ENCODE results near the gene NEDD9. TPM values are rescaled to one million over a fixed set of nuclear protein-coding genes. Genes with fewer than 3 reads are reported as not detected.

NEDD9 gene
- total RNA-seq, 4 donors from 2014 or later: 19.8 to 49.4 (median 35.6) TPM

DNA sequence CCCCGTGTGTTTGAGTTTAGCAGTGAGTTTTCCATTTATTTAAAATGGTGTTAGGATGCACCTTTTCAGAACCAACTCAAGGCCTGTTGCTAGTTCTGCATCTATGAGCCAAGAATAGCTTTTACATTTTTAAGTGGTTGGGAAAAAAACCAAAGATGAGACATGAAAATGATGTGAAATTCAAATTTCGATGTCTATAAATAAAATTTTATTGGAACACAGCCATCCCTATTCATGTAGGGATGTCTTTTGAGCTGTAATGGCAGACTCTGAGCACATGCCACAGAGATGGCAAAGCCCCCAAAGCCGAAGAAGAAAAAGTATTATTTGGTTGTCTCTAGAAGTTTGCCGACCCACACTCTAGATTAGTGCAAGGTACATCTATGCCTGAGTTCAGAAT, 5.0 kb upstream of the NEDD9 start:
- intact Hi-C loops (cut with DNase I; ENCODE audit: low total_unique reads) (loop anchor here (10.0 kb wide), 1 partner anchor 337 kb away; no protein-coding TSS in a partner anchor), in situ Hi-C loops (cut with MboI; ENCODE audit: low sequenced_read_pairs in 4 of 4) (no loop called here)
- Histone ChIP-seq H3K27ac (no peak overlapping the region), H3K4me3 (no peak overlapping the region), H3K36me3 (no peaks in the 10 kb centered on the region), H3K4me1 (peaks cover 0 to 6% of the 10 kb centered on the region in 2 donors), H3K9me3 (no peaks in the 10 kb centered on the region), H3K27me3 (no peaks in the 10 kb centered on the region)
- DNase-seq (no peak), ATAC-seq (no peak)
- no peak for TF ChIP-seq POLR2A (IDR thresholded peaks at IDR 0.05)
- TF ChIP-seq, protein P1, sequence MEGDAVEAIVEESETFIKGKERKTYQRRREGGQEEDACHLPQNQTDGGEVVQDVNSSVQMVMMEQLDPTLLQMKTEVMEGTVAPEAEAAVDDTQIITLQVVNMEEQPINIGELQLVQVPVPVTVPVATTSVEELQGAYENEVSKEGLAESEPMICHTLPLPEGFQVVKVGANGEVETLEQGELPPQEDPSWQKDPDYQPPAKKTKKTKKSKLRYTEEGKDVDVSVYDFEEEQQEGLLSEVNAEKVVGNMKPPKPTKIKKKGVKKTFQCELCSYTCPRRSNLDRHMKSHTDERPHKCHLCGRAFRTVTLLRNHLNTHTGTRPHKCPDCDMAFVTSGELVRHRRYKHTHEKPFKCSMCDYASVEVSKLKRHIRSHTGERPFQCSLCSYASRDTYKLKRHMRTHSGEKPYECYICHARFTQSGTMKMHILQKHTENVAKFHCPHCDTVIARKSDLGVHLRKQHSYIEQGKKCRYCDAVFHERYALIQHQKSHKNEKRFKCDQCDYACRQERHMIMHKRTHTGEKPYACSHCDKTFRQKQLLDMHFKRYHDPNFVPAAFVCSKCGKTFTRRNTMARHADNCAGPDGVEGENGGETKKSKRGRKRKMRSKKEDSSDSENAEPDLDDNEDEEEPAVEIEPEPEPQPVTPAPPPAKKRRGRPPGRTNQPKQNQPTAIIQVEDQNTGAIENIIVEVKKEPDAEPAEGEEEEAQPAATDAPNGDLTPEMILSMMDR (IDR thresholded peaks at IDR 0.05 in 4 of 5, conservative IDR thresholded peaks at IDR 0.05 in 1 of 5): no peak

DNA sequence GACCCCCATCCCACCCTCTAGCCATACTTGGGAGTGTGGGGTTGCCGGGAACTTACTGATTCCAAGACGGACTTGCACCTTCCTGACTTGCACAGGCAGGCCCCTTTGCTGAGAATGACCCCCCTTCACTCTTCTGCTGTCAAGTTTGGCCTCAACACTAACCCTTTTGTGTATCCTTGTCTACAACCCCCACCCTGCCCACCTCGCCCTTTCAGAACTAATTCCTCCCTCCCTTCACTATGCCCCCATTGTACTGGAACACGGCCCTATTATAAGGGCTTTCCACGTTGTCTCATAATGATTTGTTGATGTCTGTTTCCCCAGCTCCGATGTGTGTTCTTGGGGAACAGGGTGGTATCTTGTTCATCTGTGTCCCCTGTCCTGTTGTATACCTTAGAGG, 4.4 kb upstream of the NEDD9 start:
- TF ChIP-seq, protein P1 (IDR thresholded peaks at IDR 0.05 in 4 of 5, conservative IDR thresholded peaks at IDR 0.05 in 1 of 5): no peak
- no peak for TF ChIP-seq POLR2A (IDR thresholded peaks at IDR 0.05)
- Histone ChIP-seq H3K4me1 (peaks cover 3 to 6% of the 10 kb centered on the region in 2 donors), H3K27ac (no peak overlapping the region), H3K4me3 (no peak overlapping the region), H3K27me3 (no peaks in the 10 kb centered on the region), H3K9me3 (no peaks in the 10 kb centered on the region), H3K36me3 (no peaks in the 10 kb centered on the region)
- intact Hi-C loops (cut with DNase I; ENCODE audit: low total_unique reads): loop anchor here (10.0 kb wide), 1 partner anchor 338 kb away; no protein-coding TSS in a partner anchor
- DNase-seq: no peak
- no peak for ATAC-seq
- in situ Hi-C loops (cut with MboI; ENCODE audit: low sequenced_read_pairs in 4 of 4): no loop called here

DNA sequence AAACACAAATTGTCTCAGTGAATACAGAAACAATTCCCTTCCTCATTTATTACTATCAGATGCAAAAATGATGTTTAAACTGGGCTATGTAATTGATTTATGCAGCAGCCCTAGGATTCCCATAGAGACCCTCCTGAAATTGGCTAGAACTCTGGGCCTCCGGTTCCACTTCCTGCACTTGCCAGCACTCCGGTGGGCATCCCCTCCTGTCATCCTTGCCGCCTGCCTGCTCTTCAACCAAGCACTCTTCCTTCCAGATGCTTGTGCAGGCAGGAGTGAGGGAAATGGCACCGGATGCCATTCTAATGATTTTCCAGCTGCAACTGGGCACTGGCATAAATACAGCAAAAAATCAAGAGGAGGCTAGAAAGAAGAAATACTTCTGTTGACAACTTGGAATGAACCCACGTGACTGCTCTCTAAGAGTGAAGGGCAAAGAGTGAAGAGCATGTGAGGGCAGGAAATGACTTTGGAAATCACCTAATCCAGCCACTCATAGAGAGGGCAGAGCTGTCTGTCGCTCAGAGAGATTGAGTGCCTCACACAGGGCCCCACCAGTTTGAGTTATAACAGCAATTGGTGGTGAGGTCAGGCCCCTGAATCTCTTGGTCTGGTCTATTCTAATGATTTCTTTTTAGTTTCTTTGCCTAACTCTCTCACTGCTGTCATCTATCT, 3.7 kb upstream of the NEDD9 start:
- Histone ChIP-seq H3K36me3 (no peaks in the 10 kb centered on the region), H3K27ac (no peak overlapping the region), H3K9me3 (no peaks in the 10 kb centered on the region), H3K4me3 (no peak overlapping the region), H3K4me1 (peaks cover 6 to 10% of the 10 kb centered on the region in 2 donors), H3K27me3 (no peaks in the 10 kb centered on the region)
- ATAC-seq: no peak
- in situ Hi-C loops (cut with MboI; ENCODE audit: low sequenced_read_pairs in 4 of 4): no loop called here
- intact Hi-C loops (cut with DNase I; ENCODE audit: low total_unique reads): loop anchor here (10.0 kb wide), 1 partner anchor 339 kb away; no protein-coding TSS in a partner anchor
- no peak for DNase-seq
- TF ChIP-seq, protein P1 (IDR thresholded peaks at IDR 0.05 in 4 of 5, conservative IDR thresholded peaks at IDR 0.05 in 1 of 5): no peak
- no peak for TF ChIP-seq POLR2A (IDR thresholded peaks at IDR 0.05)

DNA sequence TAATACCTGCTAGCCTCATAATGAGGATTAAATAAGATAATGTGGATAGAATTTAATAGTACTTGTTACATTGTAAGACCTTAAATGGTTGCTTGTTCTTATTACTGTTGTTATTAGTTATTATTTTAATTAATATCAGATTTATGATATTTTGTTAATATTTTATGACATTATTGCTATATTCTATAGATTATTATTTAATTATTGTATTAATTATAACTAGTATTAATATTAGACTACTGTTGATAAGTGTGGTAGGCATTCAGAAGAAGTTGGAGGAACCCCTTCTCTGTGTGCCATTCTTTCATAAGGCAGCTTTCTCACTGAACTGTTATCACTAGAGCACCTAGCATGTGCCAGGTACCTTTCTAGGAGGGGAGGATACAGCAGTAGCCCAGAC, 2.6 kb upstream of the NEDD9 start:
- no peaks in the 10 kb centered on the region for H3K27me3 ChIP-seq
- H3K36me3 ChIP-seq: no peaks in the 10 kb centered on the region
- intact Hi-C loops (cut with DNase I; ENCODE audit: low total_unique reads) (loop anchor here (10.0 kb wide), 1 partner anchor 340 kb away; no protein-coding TSS in a partner anchor), in situ Hi-C loops (cut with MboI; ENCODE audit: low sequenced_read_pairs in 4 of 4) (no loop called here)
- peaks cover 6 to 12% of the 10 kb centered on the region in 2 donors for H3K4me1 ChIP-seq
- H3K4me3 ChIP-seq: no peak overlapping the region
- H3K27ac ChIP-seq: no peak overlapping the region
- TF ChIP-seq, protein P1 (IDR thresholded peaks at IDR 0.05 in 4 of 5, conservative IDR thresholded peaks at IDR 0.05 in 1 of 5): no peak
- no peak for TF ChIP-seq POLR2A (IDR thresholded peaks at IDR 0.05)
- no peak for ATAC-seq
- H3K9me3 ChIP-seq: no peaks in the 10 kb centered on the region
- no peak for DNase-seq

Data from gastrocnemius medialis (tissue), 4 donors.